NCI-H526 treated with DMSO at 0.1 percent for 48 hours (cell line): ENCODE results near the gene KPNA1.
A peak's percentile ranks its signal among the peaks of the same experiment; 100 is the strongest.

ENCODE experiments used
- DNase-seq: peaks from one replicate; lab custom pipeline; 2025; lab: John Stamatoyannopoulos, UW

KPNA1 gene

GRCh38 chr3:122514123-122515019 is at the start of gene KPNA1:
Gene KPNA1 (minus strand): TSS chr3:122514939. CDS start chr3:122496565, 18,374 bp downstream.
- DNase-seq, result peak; percentile 88

GRCh38 chr3:122564155-122564912 is 49.6 kb upstream of the KPNA1 start, which contains the start of the genes DTX3L and PARP9:
Gene DTX3L (plus strand): TSS chr3:122564338. CDS start chr3:122564427, 89 bp downstream.
Gene PARP9 (minus strand): TSS chr3:122564300. CDS start chr3:122559620, 4,680 bp downstream.
- DNase-seq, result peak; percentile 86

GRCh38 chr3:122563717-122564025 is 48.9 kb upstream of the KPNA1 start:
- peak; percentile 62 for DNase-seq

- DNase-seq, result no peak
Observed at GRCh38 chr3:122562923-122563716, 48.4 kb upstream of the KPNA1 start.

GRCh38 chr3:122560680-122561079 is 45.9 kb upstream of the KPNA1 start:
- peak; percentile 50 for DNase-seq

GRCh38 chr3:122559906-122560305 is 45.2 kb upstream of the KPNA1 start:
- DNase-seq, result no peak

DNA sequence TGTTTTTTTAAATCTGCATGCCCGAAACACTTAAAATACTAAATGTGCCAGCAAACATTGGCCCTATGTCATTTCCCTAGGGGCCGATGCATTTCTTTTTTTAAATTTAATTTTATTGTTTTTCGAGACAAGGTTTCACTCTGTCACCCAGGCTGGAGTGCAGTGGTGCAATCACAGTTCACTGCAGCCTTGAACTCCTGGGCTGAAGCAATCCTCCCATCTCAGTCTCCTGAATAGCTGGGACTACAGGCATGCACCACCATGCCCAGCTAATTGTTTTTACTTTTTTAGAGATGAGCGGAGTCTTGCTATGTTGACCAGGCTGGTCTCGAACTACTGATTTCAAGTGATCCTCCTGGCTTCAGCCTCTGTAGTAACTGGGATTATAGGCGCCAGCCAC is 43.9 kb upstream of the KPNA1 start:
- DNase-seq, result no peak

- no peak for DNase-seq
Observed at GRCh38 chr3:122557356-122557755, 42.6 kb upstream of the KPNA1 start.

DNA sequence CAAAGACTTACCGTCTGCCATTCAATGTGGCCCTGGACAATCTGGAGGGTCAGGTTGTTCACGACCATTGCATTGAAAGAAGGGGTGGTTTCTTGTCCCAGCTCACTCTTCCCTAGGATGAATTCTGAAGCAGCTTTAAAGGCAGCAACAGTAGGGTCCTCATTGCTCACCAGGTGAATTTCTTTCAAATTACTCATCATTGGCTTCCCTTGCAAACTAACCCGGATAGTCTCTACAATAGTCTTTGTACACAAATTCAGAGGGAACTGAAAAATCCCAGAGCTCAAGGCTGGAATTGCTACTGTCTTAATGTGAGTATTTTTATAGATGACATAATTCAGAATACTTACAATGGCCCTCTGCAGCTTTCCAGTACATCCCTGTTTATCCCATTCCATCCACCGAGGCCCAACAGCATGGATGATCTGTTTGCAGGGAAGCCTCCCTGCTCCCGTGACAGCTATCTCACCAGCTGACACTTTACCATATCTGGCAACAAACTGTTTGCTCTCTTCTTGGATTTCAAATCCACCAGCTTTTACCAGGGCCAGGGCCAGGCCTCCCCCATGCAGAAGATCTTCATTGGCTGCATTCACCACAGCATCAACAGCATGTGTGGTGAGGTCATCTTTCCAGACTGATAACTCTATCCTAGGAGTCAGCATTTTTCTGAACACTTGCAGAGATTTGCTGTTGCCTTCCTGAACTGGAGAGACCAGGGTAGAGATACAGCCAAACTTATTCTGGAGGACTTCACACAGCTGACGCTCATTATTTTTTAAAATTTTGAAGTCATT is 40.7 kb upstream of the KPNA1 start:
- DNase-seq, result no peak

DNA sequence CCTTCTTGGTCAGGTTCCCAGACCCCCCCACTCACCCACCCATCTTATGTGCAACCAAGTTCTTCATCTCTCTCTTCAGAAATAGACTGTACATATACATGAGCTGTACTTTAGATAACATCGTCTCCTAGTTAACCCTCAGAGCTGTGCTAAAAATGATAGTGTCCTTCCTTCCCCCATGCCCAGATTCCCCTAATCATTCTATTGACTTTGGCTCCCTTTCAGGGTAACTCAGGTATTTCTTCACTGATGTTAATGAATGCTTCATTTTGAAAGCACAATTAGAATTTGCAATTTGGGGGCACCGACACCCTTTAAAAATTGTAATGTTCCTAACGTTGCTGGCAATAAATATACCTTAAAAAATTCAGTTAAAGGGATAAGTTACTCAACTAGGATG is 38.4 kb upstream of the KPNA1 start:
- no peak for DNase-seq

- no peak for DNase-seq
Observed at GRCh38 chr3:122548619-122549018, 33.9 kb upstream of the KPNA1 start.

DNA sequence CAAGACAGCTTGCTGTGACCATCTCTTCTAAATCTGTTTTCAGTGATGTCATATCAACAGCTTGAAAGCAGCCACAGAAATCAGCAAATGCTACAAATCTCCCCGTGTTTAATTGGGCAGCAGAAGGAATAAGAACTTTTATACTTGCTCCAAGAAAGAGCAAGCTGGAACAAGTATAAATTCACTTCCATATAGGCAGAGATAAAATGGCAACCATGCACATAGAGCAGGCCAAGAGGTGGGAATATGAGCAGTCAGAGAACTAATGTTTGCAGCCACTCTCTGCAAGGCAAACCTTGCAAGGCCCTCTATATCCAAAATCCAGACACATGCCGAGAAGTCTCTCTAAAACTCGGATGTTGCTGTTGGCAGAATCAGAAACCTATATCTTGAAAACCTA is 33.3 kb upstream of the KPNA1 start:
- no peak for DNase-seq

- DNase-seq, result no peak
Observed at GRCh38 chr3:122546151-122546550, 31.4 kb upstream of the KPNA1 start.

GRCh38 chr3:122538956-122539490 is 24.3 kb upstream of the KPNA1 start:
- DNase-seq, result no peak

GRCh38 chr3:122536632-122537001 is 21.9 kb upstream of the KPNA1 start:
- DNase-seq, result no peak

DNA sequence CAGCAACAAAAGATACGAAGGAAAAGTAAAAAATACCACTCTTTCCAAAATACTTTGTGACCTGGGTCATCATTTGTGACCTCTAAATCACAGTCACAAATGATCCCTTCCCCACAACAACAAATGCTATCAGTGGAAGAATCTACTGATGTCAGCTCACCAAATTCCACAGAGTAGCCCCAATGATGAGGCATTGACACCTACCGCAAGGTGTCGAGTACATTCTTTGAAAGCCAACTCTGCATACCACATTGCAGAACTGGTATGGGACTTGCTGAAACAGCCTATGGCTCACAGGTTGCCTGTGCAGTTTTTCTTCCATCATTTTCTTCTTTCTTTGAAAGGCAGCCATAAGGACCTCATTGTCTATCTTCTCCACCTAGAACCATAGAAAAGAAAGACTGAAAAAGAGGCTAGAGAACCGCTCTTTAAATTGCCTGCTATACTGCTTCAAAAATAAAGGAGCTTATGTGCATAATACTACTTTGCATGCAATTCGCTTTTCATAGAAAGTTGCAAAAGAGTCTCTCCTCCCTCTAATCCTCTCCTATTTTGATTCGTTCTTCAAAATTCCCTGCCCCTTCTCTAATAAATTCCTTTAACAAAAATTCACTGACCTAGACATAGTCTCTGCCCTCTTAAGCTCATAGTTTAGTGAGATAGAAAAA is 21.4 kb upstream of the KPNA1 start:
- DNase-seq, result no peak

- no peak for DNase-seq
Observed at GRCh38 chr3:122533931-122534334, 19.2 kb upstream of the KPNA1 start.

- DNase-seq, result no peak
Observed at GRCh38 chr3:122533480-122533879, 18.7 kb upstream of the KPNA1 start.

GRCh38 chr3:122530164-122530563 is 15.4 kb upstream of the KPNA1 start:
- no peak for DNase-seq

DNA sequence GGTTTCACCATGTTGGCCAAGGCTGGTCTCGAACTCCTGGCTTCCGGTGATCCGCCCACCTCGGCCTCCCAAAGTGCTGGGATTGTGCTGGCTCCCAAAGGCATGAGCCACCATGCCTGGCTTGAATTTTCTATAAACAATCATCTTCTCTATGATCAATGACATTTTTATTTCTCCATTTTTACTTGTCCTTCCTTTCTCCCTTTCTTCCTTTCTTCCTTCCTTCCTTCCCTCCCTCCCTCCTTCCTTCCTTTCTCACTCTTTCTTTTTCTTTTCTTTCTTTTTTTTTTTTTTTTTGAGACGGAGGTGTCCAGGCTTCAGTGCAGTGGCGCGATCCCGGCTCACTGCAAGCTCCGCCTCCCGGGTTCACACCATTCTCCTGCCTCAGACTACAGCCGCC is 8.6 kb upstream of the KPNA1 start:
- no peak for DNase-seq

- DNase-seq, result no peak
Observed at GRCh38 chr3:122520861-122521260, 6.1 kb upstream of the KPNA1 start.
